ENCODE measurements around the gene ATP5F1D. TPM values are rescaled to one million over a fixed set of nuclear protein-coding genes. Genes with fewer than 3 reads are reported as not detected.
"Not testable (repeated sequence)": the region's sequence is repeated elsewhere in the genome, so short reads cannot be mapped to it uniquely, and the experiment has no call there.

Gene ATP5F1D
- total RNA-seq, 3 donors from 2014 or later = 47.6 to 64.9 (median 61.3) TPM

GRCh38 chr19:1245494-1246264, 4.1 kb downstream of the ATP5F1D start:
- peak overlapping the region in 1 of 3 donors; percentile 58 for H3K4me3 ChIP-seq
- H3K9me3 ChIP-seq = no peaks in the 10 kb centered on the region
- peak overlapping the region; percentile 91 to 99 for H3K27ac ChIP-seq
- H3K36me3 ChIP-seq = no peaks in the 10 kb centered on the region
- DNase-seq (ENCODE audit: low spot score in 2 of 2) = no peak
- intact Hi-C loops (cut with DNase I; ENCODE audit: low total_unique reads) = loop anchor here (5.0 kb wide), 1 partner anchor 1537 kb away; the partner anchor contains the start of gene SGTA
- TF ChIP-seq POLR2AphosphoS5 (IDR thresholded peaks at IDR 0.05) = peak in 1 of 3 donors; percentile 45
- TF ChIP-seq, protein P1, sequence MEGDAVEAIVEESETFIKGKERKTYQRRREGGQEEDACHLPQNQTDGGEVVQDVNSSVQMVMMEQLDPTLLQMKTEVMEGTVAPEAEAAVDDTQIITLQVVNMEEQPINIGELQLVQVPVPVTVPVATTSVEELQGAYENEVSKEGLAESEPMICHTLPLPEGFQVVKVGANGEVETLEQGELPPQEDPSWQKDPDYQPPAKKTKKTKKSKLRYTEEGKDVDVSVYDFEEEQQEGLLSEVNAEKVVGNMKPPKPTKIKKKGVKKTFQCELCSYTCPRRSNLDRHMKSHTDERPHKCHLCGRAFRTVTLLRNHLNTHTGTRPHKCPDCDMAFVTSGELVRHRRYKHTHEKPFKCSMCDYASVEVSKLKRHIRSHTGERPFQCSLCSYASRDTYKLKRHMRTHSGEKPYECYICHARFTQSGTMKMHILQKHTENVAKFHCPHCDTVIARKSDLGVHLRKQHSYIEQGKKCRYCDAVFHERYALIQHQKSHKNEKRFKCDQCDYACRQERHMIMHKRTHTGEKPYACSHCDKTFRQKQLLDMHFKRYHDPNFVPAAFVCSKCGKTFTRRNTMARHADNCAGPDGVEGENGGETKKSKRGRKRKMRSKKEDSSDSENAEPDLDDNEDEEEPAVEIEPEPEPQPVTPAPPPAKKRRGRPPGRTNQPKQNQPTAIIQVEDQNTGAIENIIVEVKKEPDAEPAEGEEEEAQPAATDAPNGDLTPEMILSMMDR (IDR thresholded peaks at IDR 0.05) = no peak
- no peaks in the 10 kb centered on the region for H3K27me3 ChIP-seq
- H3K4me1 ChIP-seq = peaks cover 39 to 54% of the 10 kb centered on the region in 2 donors

- H3K4me3 ChIP-seq; H3K27me3 ChIP-seq; DNase-seq (ENCODE audit: low spot score in 2 of 2); H3K36me3 ChIP-seq; H3K9me3 ChIP-seq: not testable (repeated sequence)
- intact Hi-C loops (cut with DNase I; ENCODE audit: low total_unique reads) = loop anchor here (5.0 kb wide), 1 partner anchor 1536 kb away; the partner anchor contains the start of gene SGTA
- Histone ChIP-seq H3K4me1 (peaks cover 32 to 49% of the 10 kb centered on the region in 2 donors), H3K27ac (peak overlapping the region; percentile 91 to 99)
These were observed 4.9 kb downstream of the ATP5F1D start for GRCh38 chr19:1246265-1247087.

- peak in 1 of 3 donors; percentile 6 for TF ChIP-seq POLR2AphosphoS5 (IDR thresholded peaks at IDR 0.05)
- TF ChIP-seq POLR2A (IDR thresholded peaks at IDR 0.05) = no peak
- TF ChIP-seq, protein P1 (IDR thresholded peaks at IDR 0.05) = no peak
- DNase-seq (ENCODE audit: low spot score in 2 of 2) = no peak
- H3K4me3 ChIP-seq = peak overlapping the region; percentile 83 to 97 (median 94)
- H3K4me1 ChIP-seq = peaks cover 27 to 40% of the 10 kb centered on the region in 2 donors
- intact Hi-C loops (cut with DNase I; ENCODE audit: low total_unique reads) = loop anchor here (5.0 kb wide), 1 partner anchor 1535 kb away; the partner anchor contains the start of gene SGTA
- H3K9me3 ChIP-seq = no peaks in the 10 kb centered on the region
- H3K27ac ChIP-seq = peak overlapping the region; percentile 99
- no peaks in the 10 kb centered on the region for H3K36me3 ChIP-seq
- no peaks in the 10 kb centered on the region for H3K27me3 ChIP-seq
These were observed 6.2 kb downstream of the ATP5F1D start for GRCh38 chr19:1247748-1248138.

DNA sequence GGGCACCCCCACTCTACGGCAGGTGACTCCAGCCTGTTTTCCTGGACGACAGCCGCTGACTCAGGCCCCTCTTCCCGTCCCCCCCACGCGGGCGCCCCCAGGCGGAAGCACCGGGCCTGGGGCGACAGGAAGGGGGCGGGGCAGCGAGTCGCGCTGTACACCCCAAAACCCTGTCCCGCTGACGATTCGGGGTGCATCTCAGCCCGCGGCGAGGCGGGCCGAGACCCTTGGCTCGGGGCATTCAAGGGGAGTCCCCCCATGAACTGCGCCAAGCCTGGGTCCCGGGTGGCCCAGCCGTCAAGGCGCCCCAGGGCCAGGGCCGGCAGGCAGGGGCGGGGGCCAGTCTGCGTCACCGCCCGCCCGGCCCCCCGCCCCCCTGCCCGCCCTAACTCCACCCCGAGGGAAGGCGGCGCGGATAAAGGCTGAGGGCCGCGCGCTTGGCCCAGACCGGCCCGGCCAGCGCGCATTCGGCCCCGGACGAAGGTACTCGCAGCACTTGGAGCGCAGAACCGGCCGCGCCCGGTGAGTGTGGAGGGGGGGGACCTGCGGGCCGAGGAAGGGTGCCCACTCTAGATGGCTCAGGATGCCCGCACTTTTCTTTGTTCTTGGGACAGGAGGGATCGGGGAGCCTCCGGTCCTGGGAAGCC, 6.7 kb downstream of the ATP5F1D start, which contains the start of gene MIDN:
Gene MIDN, plus strand, starts transcription at position 445 of the 647 bp plus-strand sequence. CDS start 1,714 bp downstream, outside the sequence.
- intact Hi-C loops (cut with DNase I; ENCODE audit: low total_unique reads) = loop anchor here (5.0 kb wide), 1 partner anchor 1534 kb away; the partner anchor contains the start of gene SGTA
- peak; percentile 74 to 84 for DNase-seq (ENCODE audit: low spot score in 2 of 2)
- H3K27ac ChIP-seq = peak within 1 kb of the TSS; percentile 99
- peaks cover 27 to 36% of the 10 kb centered on the region in 2 donors for H3K4me1 ChIP-seq
- H3K9me3 ChIP-seq = no peaks in the 10 kb centered on the region
- TF ChIP-seq, protein P1 (IDR thresholded peaks at IDR 0.05) = no peak
- TF ChIP-seq POLR2AphosphoS5 (IDR thresholded peaks at IDR 0.05) = peak; percentile 71 to 89 (median 81)
- TF ChIP-seq POLR2A (IDR thresholded peaks at IDR 0.05) = peak; percentile 81
- peak within 1 kb of the TSS; percentile 83 to 97 (median 94) for H3K4me3 ChIP-seq
- no peaks in the 10 kb centered on the region for H3K27me3 ChIP-seq
- no peaks in the 10 kb centered on the region for H3K36me3 ChIP-seq

GRCh38 chr19:1248786-1249297, 7.3 kb downstream of the ATP5F1D start:
- DNase-seq (ENCODE audit: low spot score in 2 of 2) = peak in 1 of 2 donors; percentile 68
- no peaks in the 10 kb centered on the region for H3K36me3 ChIP-seq
- no peaks in the 10 kb centered on the region for H3K27me3 ChIP-seq
- peak overlapping the region; percentile 83 to 97 (median 94) for H3K4me3 ChIP-seq
- intact Hi-C loops (cut with DNase I; ENCODE audit: low total_unique reads) = loop anchor here (5.0 kb wide), 1 partner anchor 1533 kb away; the partner anchor contains the start of gene SGTA
- TF ChIP-seq POLR2AphosphoS5 (IDR thresholded peaks at IDR 0.05) (no peak), POLR2A (IDR thresholded peaks at IDR 0.05) (no peak)
- TF ChIP-seq, protein P1 (IDR thresholded peaks at IDR 0.05) = peak; percentile 64 to 99 (median 73)
- peak overlapping the region; percentile 99 for H3K27ac ChIP-seq
- peaks cover 29 to 36% of the 10 kb centered on the region in 2 donors for H3K4me1 ChIP-seq
- no peaks in the 10 kb centered on the region for H3K9me3 ChIP-seq
